OCI-LY7 (cell line): ENCODE results near the gene HCFC2. TPM values are rescaled to one million over a fixed set of nuclear protein-coding genes. Genes with fewer than 3 reads are reported as not detected.

Source experiments
- BruUV-seq: library from RNA; stranded (reverse); fragments of 400-500 nt; replicated peaks from 2 replicates; lab custom pipeline; 2021; lab: Mats Ljungman, UMichigan
- CTCF ChIA-PET: fragments of 300-600 bp; sonication (Branson Sonifier 250); formaldehyde crosslinking; loops from one replicate; lab custom pipeline; 2022; ENCODE audit warnings: antibody characterized with exemption; ENCODE audit not compliant: unreplicated experiment; lab: Charles Lee
- POLR2A ChIA-PET: fragments of 300-600 bp; sonication (Branson Sonifier 250); formaldehyde crosslinking; loops from one replicate; lab custom pipeline; 2022; ENCODE audit warnings: antibody characterized with exemption; lab: Charles Lee
- DNase-seq: peaks from one replicate; pipeline ENCODE4 v3.0.0-alpha.2; 2015; ENCODE audit warnings: low spot score
- H2AFZ ChIP-seq: fragments of 200-600 bp; sonication (generic), shearing (Covaris generic); 2 replicates; pipeline ENCODE4 v1.6.1; 2014; ENCODE audit warnings: mild to moderate bottlenecking, antibody characterized with exemption, low read length, moderate library complexity
- H3K27ac ChIP-seq: fragments of 200-600 bp; sonication (generic); 2 replicates; pipeline ENCODE4 v1.5.1; 2014; ENCODE audit warnings: mixed run types, low read depth, mild to moderate bottlenecking, moderate library complexity, low read length, inconsistent platforms; ENCODE audit not compliant: poor library complexity, severe bottlenecking
- H3K36me3 ChIP-seq: fragments of 200-600 bp; sonication (generic); 2 replicates; pipeline ENCODE4 v1.6.1; 2014; ENCODE audit warnings: mild to moderate bottlenecking, antibody characterized with exemption, low read length, moderate library complexity, mixed read lengths; ENCODE audit not compliant: insufficient read depth
- H3K4me1 ChIP-seq: fragments of 200-600 bp; sonication (generic); 2 replicates; pipeline ENCODE4 v1.5.1; 2014; ENCODE audit warnings: mild to moderate bottlenecking, low read length; ENCODE audit not compliant: insufficient read depth, poor library complexity, severe bottlenecking
- H3K4me2 ChIP-seq: fragments of 200-600 bp; sonication (generic); 2 replicates; pipeline ENCODE4 v1.6.1; 2014; ENCODE audit warnings: mild to moderate bottlenecking, low read length
- H3K4me3 ChIP-seq: fragments of 200-600 bp; sonication (generic); 2 replicates; pipeline ENCODE4 v1.5.1; 2014; ENCODE audit warnings: mild to moderate bottlenecking, low read depth, low read length; ENCODE audit not compliant: poor library complexity, severe bottlenecking
- H3K79me2 ChIP-seq: fragments of 200-600 bp; sonication (generic); 2 replicates; pipeline ENCODE4 v1.6.1; 2016; ENCODE audit warnings: low read depth, mild to moderate bottlenecking, low read length, moderate library complexity, mixed read lengths; ENCODE audit not compliant: insufficient read depth
- H3K9me2 ChIP-seq: fragments of 200-600 bp; sonication (generic); 2 replicates; pipeline ENCODE4 v1.6.1; 2016; ENCODE audit warnings: mild to moderate bottlenecking, low read length, mixed read lengths; ENCODE audit not compliant: insufficient read depth
- H3K9me3 ChIP-seq: fragments of 200-600 bp; sonication (generic); 2 replicates; pipeline ENCODE4 v1.6.1; 2014; ENCODE audit warnings: mild to moderate bottlenecking, mixed run types, low read length, mixed read lengths
- H4K20me1 ChIP-seq: fragments of 200-600 bp; sonication (generic); 2 replicates; pipeline ENCODE4 v1.6.1; 2014; ENCODE audit warnings: mild to moderate bottlenecking, antibody characterized with exemption, low read length, moderate library complexity, mixed read lengths; ENCODE audit not compliant: insufficient read depth
- CTCF ChIP-seq: fragments of 200-600 bp; sonication (generic); conservative IDR thresholded peaks from 2 replicates; pipeline ENCODE4 v1.5.1; 2014; ENCODE audit warnings: mild to moderate bottlenecking, antibody characterized with exemption, low read length, moderate library complexity, mixed read lengths
- EZH2phosphoT487 ChIP-seq: fragments of 200-600 bp; sonication (generic); IDR thresholded peaks from 2 replicates; pipeline ENCODE4 v1.6.1; 2018; ENCODE audit warnings: low read depth, borderline replicate concordance, mild to moderate bottlenecking, mixed run types, antibody characterized with exemption, low read length, moderate library complexity, mixed read lengths
- intact Hi-C: fragments of 100-400 bp; cut with micrococcal nuclease; formaldehyde crosslinking; loops from one replicate; pipeline ENCODE4 v1.10.0; 2022; ENCODE audit not compliant: unreplicated experiment
- total RNA-seq, 2 experiments: library from RNA; depleted of rRNA in 1 of 2; stranded (reverse); fragments of >200 nt in 1 of 2; shearing (Covaris generic) in 1 of 2; gene quantifications; 2 replicates each; pipeline ENCODE4 v1.2.3, GENCODE V29; 2014 to 2022

Gene HCFC2
- total RNA-seq, 2 experiments from 2014 or later: 8.7 to 11.8 TPM

- Histone ChIP-seq H2AFZ (no peak overlapping the region), H3K9me3 (no peaks in the 10 kb centered on the region), H3K79me2 (no peaks in the 10 kb centered on the region), H3K4me2 (no peak overlapping the region), H4K20me1 (no peaks in the 10 kb centered on the region), H3K36me3 (no peaks in the 10 kb centered on the region), H3K9me2 (no peaks in the 10 kb centered on the region), H3K4me3 (no peak overlapping the region), H3K27ac (no peak overlapping the region), H3K4me1 (no peaks in the 10 kb centered on the region)
- no peak for DNase-seq
- ChIA-PET POLR2A (interaction anchor here (0.6 kb wide), 1 partner anchor 73 kb away, joined by 3 read pairs; no protein-coding TSS in a partner anchor), CTCF (no interaction called here)
- no TSS peak for BruUV-seq
- TF ChIP-seq EZH2phosphoT487 (no peak), CTCF (no peak)
- intact Hi-C loops: no loop called here
Observed at GRCh38 chr12:104048162-104048561, 16.2 kb upstream of the HCFC2 start.

- intact Hi-C loops: no loop called here
- ChIA-PET CTCF (no interaction called here), POLR2A (interaction anchor here (0.6 kb wide), 1 partner anchor 73 kb away, joined by 3 read pairs; no protein-coding TSS in a partner anchor)
- Histone ChIP-seq H3K36me3 (no peaks in the 10 kb centered on the region), H3K79me2 (no peaks in the 10 kb centered on the region), H3K9me3 (no peaks in the 10 kb centered on the region), H3K9me2 (no peaks in the 10 kb centered on the region), H3K27ac (no peak overlapping the region), H3K4me2 (no peak overlapping the region), H3K4me1 (no peaks in the 10 kb centered on the region), H4K20me1 (no peaks in the 10 kb centered on the region), H2AFZ (no peak overlapping the region), H3K4me3 (no peak overlapping the region)
- no peak for DNase-seq
- TF ChIP-seq EZH2phosphoT487 (no peak), CTCF (no peak)
- BruUV-seq: no TSS peak
Observed at GRCh38 chr12:104048811-104049210, 15.5 kb upstream of the HCFC2 start.

GRCh38 chr12:104049278-104049902, 14.9 kb upstream of the HCFC2 start:
- BruUV-seq: no TSS peak
- POLR2A ChIA-PET: no interaction called here
- H3K4me2 ChIP-seq: no peak overlapping the region

More at GRCh38 chr12:104049278-104049902, 14.9 kb upstream of the HCFC2 start:
- no peaks in the 10 kb centered on the region for H3K9me2 ChIP-seq
- H4K20me1 ChIP-seq: no peaks in the 10 kb centered on the region
- no peak overlapping the region for H2AFZ ChIP-seq
- intact Hi-C loops: no loop called here
- no peak for DNase-seq
- H3K9me3 ChIP-seq: no peaks in the 10 kb centered on the region
- CTCF ChIA-PET: no interaction called here
- no peak overlapping the region for H3K4me3 ChIP-seq
- no peaks in the 10 kb centered on the region for H3K79me2 ChIP-seq
- no peak overlapping the region for H3K27ac ChIP-seq
- no peaks in the 10 kb centered on the region for H3K36me3 ChIP-seq
- H3K4me1 ChIP-seq: no peaks in the 10 kb centered on the region
- TF ChIP-seq CTCF (no peak), EZH2phosphoT487 (no peak)
